Panc1 (cell line): ENCODE measurements around the gene IL17RE. TPM values are rescaled to one million over a fixed set of nuclear protein-coding genes. Genes with fewer than 3 reads are reported as not detected.

ENCODE experiments used
- ATAC-seq: fragments of 200-7000 bp; cut with Tn5 transposase; 2 replicates; pipeline ENCODE4 v1.9.1; 2020; ENCODE audit warnings: mild to moderate bottlenecking, moderate library complexity
- BruUV-seq: library from RNA; stranded (reverse); fragments of 400-500 nt; replicated peaks from 2 replicates; lab custom pipeline; 2021; lab: Mats Ljungman, UMichigan
- CTCF ChIA-PET: fragments of 300-600 bp; sonication (Branson Sonifier 250); formaldehyde crosslinking; loops from one replicate; lab custom pipeline; 2022; ENCODE audit warnings: antibody characterized with exemption; lab: Charles Lee
- POLR2A ChIA-PET: fragments of 300-600 bp; sonication (Branson Sonifier 250); formaldehyde crosslinking; loops from one replicate; lab custom pipeline; 2022; ENCODE audit warnings: antibody characterized with exemption; lab: Charles Lee
- DNase-seq: peaks from one replicate; pipeline ENCODE4 v3.0.0-alpha.2; 2010; ENCODE audit warnings: low read depth, low spot score
- H3K27ac ChIP-seq: 2 replicates; pipeline ENCODE4 v1.5.1; 2011; ENCODE audit warnings: mild to moderate bottlenecking, low read length, inconsistent platforms
- H3K27me3 ChIP-seq: fragments of 200-500 bp; sonication (Bioruptor generic); 2 replicates; pipeline ENCODE4 v1.6.0; 2014; ENCODE audit warnings: low read length, inconsistent platforms; ENCODE audit not compliant: control insufficient read depth, insufficient read depth
- H3K36me3 ChIP-seq: fragments of 200-500 bp; sonication (Bioruptor generic); 2 replicates; pipeline ENCODE4 v1.5.1; 2014; ENCODE audit warnings: inconsistent platforms, mild to moderate bottlenecking, low read length, moderate library complexity; ENCODE audit not compliant: control insufficient read depth, insufficient read depth
- H3K4me1 ChIP-seq: 2 replicates; pipeline ENCODE4 v1.5.1; 2011; ENCODE audit warnings: inconsistent platforms, mild to moderate bottlenecking, low read length, moderate library complexity; ENCODE audit not compliant: control insufficient read depth, insufficient read depth
- H3K4me3 ChIP-seq, 2 experiments: 2 replicates each; pipeline ENCODE4 v1.5.1; 2011 to 2012; ENCODE audit warnings: low read depth in 2 of 2, low read length in 2 of 2, mild to moderate bottlenecking in 2 of 2, inconsistent platforms in 1 of 2, moderate library complexity in 1 of 2
- H3K9me3 ChIP-seq: fragments of 200-500 bp; sonication (Bioruptor generic); 2 replicates; pipeline ENCODE4 v1.5.1; 2014; ENCODE audit warnings: low read depth, mild to moderate bottlenecking, inconsistent platforms, low read length, moderate library complexity; ENCODE audit not compliant: control insufficient read depth, insufficient read depth
- POLR2AphosphoS5 ChIP-seq: IDR thresholded peaks from 2 replicates; pipeline ENCODE4 v1.6.1; 2012; ENCODE audit warnings: mild to moderate bottlenecking, low read depth, low read length, moderate library complexity
- REST ChIP-seq, 2 experiments: IDR thresholded peaks; 2 replicates each; pipeline ENCODE4 v1.6.1; 2011 to 2012; ENCODE audit warnings: low read depth in 2 of 2, control low read depth in 1 of 2, low read length in 1 of 2, mild to moderate bottlenecking in 1 of 2, moderate library complexity in 1 of 2; ENCODE audit not compliant: insufficient read depth in 1 of 2
- SIN3A ChIP-seq: IDR thresholded peaks from 2 replicates; pipeline ENCODE4 v1.6.1; 2012; ENCODE audit warnings: low read depth, mild to moderate bottlenecking, low read length, moderate library complexity, borderline replicate concordance; ENCODE audit not compliant: insufficient read depth
- TCF7L2 ChIP-seq: IDR thresholded peaks from 2 replicates; pipeline ENCODE4 v1.6.1; 2011; ENCODE audit warnings: mild to moderate bottlenecking, low read depth, low read length, inconsistent platforms
- in situ Hi-C: cut with HindIII; loops from 2 replicates; pipeline ENCODE4 v1.10.0; 2016; ENCODE audit warnings: low sequenced_read_pairs, low pct_unique_long_range_greater_than_20kb
- intact Hi-C: fragments of 100-400 bp; cut with micrococcal nuclease; formaldehyde crosslinking; loops from one replicate; pipeline ENCODE4 v1.10.0; 2022; ENCODE audit not compliant: unreplicated experiment
- total RNA-seq: library from RNA; stranded (reverse); gene quantifications from one replicate; pipeline ENCODE4 v1.2.1, GENCODE V29; 2021; ENCODE audit not compliant: unreplicated experiment
- TF ChIP-seq, protein P1 (sequence below): fragments of 450-650 bp; IDR thresholded peaks from 2 replicates; pipeline ENCODE4 v1.5.1; 2017; ENCODE audit warnings: mild to moderate bottlenecking

IL17RE gene
- total RNA-seq, 1 experiment from 2014 or later: 1.1 TPM

GRCh38 chr3:9951962-9952805, 49.5 kb downstream of the IL17RE start, which contains the start of gene PRRT3:
TSS of gene PRRT3 (minus strand) at chr3:9952408. CDS start at chr3:9950115, 2,293 bp downstream.
- TF ChIP-seq REST (IDR thresholded peaks at IDR 0.05; ENCODE audit: insufficient read depth in 1 of 2, low read depth in 2 of 2, low read length in 1 of 2): no peak
- TF ChIP-seq SIN3A: no peak
- no peak for TF ChIP-seq TCF7L2
- no peak for TF ChIP-seq POLR2AphosphoS5
- TF ChIP-seq, protein P1, sequence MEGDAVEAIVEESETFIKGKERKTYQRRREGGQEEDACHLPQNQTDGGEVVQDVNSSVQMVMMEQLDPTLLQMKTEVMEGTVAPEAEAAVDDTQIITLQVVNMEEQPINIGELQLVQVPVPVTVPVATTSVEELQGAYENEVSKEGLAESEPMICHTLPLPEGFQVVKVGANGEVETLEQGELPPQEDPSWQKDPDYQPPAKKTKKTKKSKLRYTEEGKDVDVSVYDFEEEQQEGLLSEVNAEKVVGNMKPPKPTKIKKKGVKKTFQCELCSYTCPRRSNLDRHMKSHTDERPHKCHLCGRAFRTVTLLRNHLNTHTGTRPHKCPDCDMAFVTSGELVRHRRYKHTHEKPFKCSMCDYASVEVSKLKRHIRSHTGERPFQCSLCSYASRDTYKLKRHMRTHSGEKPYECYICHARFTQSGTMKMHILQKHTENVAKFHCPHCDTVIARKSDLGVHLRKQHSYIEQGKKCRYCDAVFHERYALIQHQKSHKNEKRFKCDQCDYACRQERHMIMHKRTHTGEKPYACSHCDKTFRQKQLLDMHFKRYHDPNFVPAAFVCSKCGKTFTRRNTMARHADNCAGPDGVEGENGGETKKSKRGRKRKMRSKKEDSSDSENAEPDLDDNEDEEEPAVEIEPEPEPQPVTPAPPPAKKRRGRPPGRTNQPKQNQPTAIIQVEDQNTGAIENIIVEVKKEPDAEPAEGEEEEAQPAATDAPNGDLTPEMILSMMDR: no peak
- no peaks in the 10 kb centered on the region for H3K4me1 ChIP-seq
- no peaks in the 10 kb centered on the region for H3K36me3 ChIP-seq
- BruUV-seq: no TSS peak
- POLR2A ChIA-PET: interaction anchor here (0.6 kb wide), 2 partner anchors 10 to 212 kb away, joined by 3 to 4 read pairs; no protein-coding TSS in a partner anchor
- ATAC-seq (peak; percentile 57; the same call in 1 of the 2 replicates), DNase-seq (no peak)
- no peak within 1 kb of the TSS for H3K27ac ChIP-seq
- intact Hi-C loops: no loop called here
- H3K9me3 ChIP-seq: no peaks in the 10 kb centered on the region
- H3K4me3 ChIP-seq: peak within 1 kb of the TSS; percentile 36 to 47
- no peaks in the 10 kb centered on the region for H3K27me3 ChIP-seq
- in situ Hi-C loops: no loop called here
- CTCF ChIA-PET: no interaction called here

DNA sequence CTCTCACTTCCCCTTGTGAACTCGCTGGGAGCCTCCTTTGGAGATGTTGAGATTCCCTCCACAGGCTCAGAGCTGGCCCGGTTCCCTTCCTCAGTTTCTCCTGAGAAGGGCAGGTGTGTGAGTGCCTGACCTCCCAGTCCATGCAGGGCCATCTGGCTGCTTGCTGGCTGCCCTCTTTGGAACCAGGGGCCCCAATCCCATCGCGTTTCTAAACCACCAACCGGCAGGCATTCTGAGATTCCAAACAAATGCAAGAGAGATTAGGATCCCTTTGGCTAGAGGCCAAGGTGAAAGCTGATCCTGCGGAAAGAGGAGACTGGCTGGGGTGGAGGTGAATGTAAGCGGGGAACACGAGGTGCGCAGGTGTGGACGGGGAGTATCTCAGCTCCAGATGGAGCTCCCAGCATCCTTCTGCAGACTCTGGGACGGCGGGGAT, 52.4 kb downstream of the IL17RE start:
- no peak for TF ChIP-seq TCF7L2
- TF ChIP-seq, protein P1: no peak
- TF ChIP-seq POLR2AphosphoS5: no peak
- no peak for DNase-seq
- Histone ChIP-seq H3K27me3 (no peaks in the 10 kb centered on the region), H3K36me3 (no peaks in the 10 kb centered on the region), H3K4me3 (no peak overlapping the region), H3K9me3 (no peaks in the 10 kb centered on the region), H3K27ac (no peak overlapping the region), H3K4me1 (no peaks in the 10 kb centered on the region)
- ATAC-seq: no peak
- intact Hi-C loops (no loop called here), in situ Hi-C loops (no loop called here)
- POLR2A ChIA-PET: no interaction called here
- CTCF ChIA-PET: no interaction called here
- BruUV-seq: no TSS peak
